ENCODE measurements around the gene LAMTOR4.
"Not testable (repeated sequence)": the region's sequence is repeated elsewhere in the genome, so short reads cannot be mapped to it uniquely, and the experiment has no call there.

Gene LAMTOR4

GRCh38 chr7:100171087-100171681, 22.5 kb downstream of the LAMTOR4 start:
- no peak for DNase-seq (ENCODE audit: low read depth in 2 of 2)

- no peak for DNase-seq (ENCODE audit: low read depth in 2 of 2)
These were observed 23.1 kb downstream of the LAMTOR4 start for GRCh38 chr7:100171840-100172239.

- DNase-seq (ENCODE audit: low read depth in 2 of 2): no peak
These were observed 25.2 kb downstream of the LAMTOR4 start for GRCh38 chr7:100173806-100174495.

GRCh38 chr7:100174582-100174981, 25.9 kb downstream of the LAMTOR4 start:
- no peak for DNase-seq (ENCODE audit: low read depth in 2 of 2)

GRCh38 chr7:100175296-100175935, 26.7 kb downstream of the LAMTOR4 start:
- no peak for DNase-seq (ENCODE audit: low read depth in 2 of 2)

- no peak for DNase-seq (ENCODE audit: low read depth in 2 of 2)
These were observed 27.7 kb downstream of the LAMTOR4 start for GRCh38 chr7:100176096-100177044.

- DNase-seq (ENCODE audit: low read depth in 2 of 2): peak; percentile 94 to 99
These were observed 28.6 kb downstream of the LAMTOR4 start, which contains the start of the genes GPC2 and STAG3 for GRCh38 chr7:100177045-100178001. Gene GPC2, minus strand, starts transcription at chr7:100177381. Its CDS starts 182 bp downstream, at chr7:100177199. Gene STAG3, plus strand, starts transcription at chr7:100177918. Its CDS starts 2,639 bp downstream, at chr7:100180557.

GRCh38 chr7:100180084-100180483, 31.4 kb downstream of the LAMTOR4 start:
- DNase-seq (ENCODE audit: low read depth in 2 of 2): not testable (repeated sequence)

- not testable (repeated sequence) for DNase-seq (ENCODE audit: low read depth in 2 of 2)
These were observed 33.9 kb downstream of the LAMTOR4 start for GRCh38 chr7:100182616-100183015.

- not testable (repeated sequence) for DNase-seq (ENCODE audit: low read depth in 2 of 2)
These were observed 34.4 kb downstream of the LAMTOR4 start for GRCh38 chr7:100183090-100183489.

- DNase-seq (ENCODE audit: low read depth in 2 of 2): no peak
These were observed 37.0 kb downstream of the LAMTOR4 start for GRCh38 chr7:100185726-100186125.

- no peak for DNase-seq (ENCODE audit: low read depth in 2 of 2)
These were observed 40.3 kb downstream of the LAMTOR4 start for GRCh38 chr7:100189061-100189460.

- no peak for DNase-seq (ENCODE audit: low read depth in 2 of 2)
These were observed 41.5 kb downstream of the LAMTOR4 start for GRCh38 chr7:100190048-100190711.

- DNase-seq (ENCODE audit: low read depth in 2 of 2): no peak
These were observed 43.1 kb downstream of the LAMTOR4 start for GRCh38 chr7:100191775-100192174.

- not testable (repeated sequence) for DNase-seq (ENCODE audit: low read depth in 2 of 2)
These were observed 43.7 kb downstream of the LAMTOR4 start for GRCh38 chr7:100192281-100192862.

GRCh38 chr7:100192969-100193368, 44.3 kb downstream of the LAMTOR4 start:
- DNase-seq (ENCODE audit: low read depth in 2 of 2): no peak

GRCh38 chr7:100195222-100195621, 46.5 kb downstream of the LAMTOR4 start:
- DNase-seq (ENCODE audit: low read depth in 2 of 2): no peak

GRCh38 chr7:100195901-100196322, 47.2 kb downstream of the LAMTOR4 start:
- DNase-seq (ENCODE audit: low read depth in 2 of 2): not testable (repeated sequence)

GRCh38 chr7:100198266-100198665, 49.5 kb downstream of the LAMTOR4 start:
- no peak for DNase-seq (ENCODE audit: low read depth in 2 of 2)

Measured in stimulated activated CD4-positive, alpha-beta T cell treated with anti-CD3 and anti-CD28 coated beads, Interleukin-12 subunit alpha, Interleukin-12 subunit beta, amount 100 ng/mL, for 24 hours (primary cell).